A673 (cell line): Measurements from ENCODE around the gene MUSK. TPM values are rescaled to one million over a fixed set of nuclear protein-coding genes. Genes with fewer than 3 reads are reported as not detected.

Source experiments
- BruUV-seq: library from RNA; stranded (reverse); fragments of 400-500 nt; replicated peaks from 2 replicates; lab custom pipeline; 2021; lab: Mats Ljungman, UMichigan
- CTCF ChIA-PET: fragments of 300-600 bp; sonication (Branson Sonifier 250); formaldehyde crosslinking; loops from one replicate; lab custom pipeline; 2022; ENCODE audit warnings: antibody characterized with exemption; lab: Charles Lee
- POLR2A ChIA-PET: fragments of 300-600 bp; sonication (Branson Sonifier 250); formaldehyde crosslinking; loops from one replicate; lab custom pipeline; 2022; ENCODE audit warnings: antibody characterized with exemption; ENCODE audit not compliant: low non-redundant PET; lab: Charles Lee
- DNase-seq: peaks from one replicate; pipeline ENCODE4 v3.0.0-alpha.2; 2015; ENCODE audit warnings: low spot score
- H3K27ac ChIP-seq: fragments of 200-600 bp; sonication (generic); 2 replicates; pipeline ENCODE4 v1.5.1; 2016; ENCODE audit warnings: mixed run types, low read depth, mild to moderate bottlenecking, mixed read lengths, antibody characterized with exemption, low read length; ENCODE audit not compliant: poor library complexity, severe bottlenecking
- H3K27me3 ChIP-seq: fragments of 200-600 bp; sonication (generic); replicated peaks from 2 replicates; pipeline ENCODE4 v1.6.1; 2017; ENCODE audit warnings: mixed run types, low read depth, mild to moderate bottlenecking, mixed read lengths, antibody characterized with exemption, low read length; ENCODE audit not compliant: insufficient read depth, poor library complexity
- H3K36me3 ChIP-seq: fragments of 200-600 bp; sonication (generic); 2 replicates; pipeline ENCODE4 v1.6.1; 2016; ENCODE audit warnings: mixed run types, mild to moderate bottlenecking, mixed read lengths, antibody characterized with exemption, low read length; ENCODE audit not compliant: insufficient read depth, poor library complexity, severe bottlenecking
- H3K4me1 ChIP-seq: fragments of 200-600 bp; sonication (generic); 2 replicates; pipeline ENCODE4 v1.6.1; 2017; ENCODE audit warnings: mixed run types, mild to moderate bottlenecking, mixed read lengths, antibody characterized with exemption, low read length; ENCODE audit not compliant: insufficient read depth, poor library complexity, severe bottlenecking
- H3K4me3 ChIP-seq: fragments of 200-600 bp; sonication (generic); 2 replicates; pipeline ENCODE4 v1.5.1; 2016; ENCODE audit warnings: low read depth, mixed run types, mild to moderate bottlenecking, mixed read lengths, low read length; ENCODE audit not compliant: poor library complexity, severe bottlenecking
- H3K9me3 ChIP-seq: fragments of 200-600 bp; sonication (generic); 2 replicates; pipeline ENCODE4 v1.6.1; 2016; ENCODE audit warnings: mixed run types, low read depth, mild to moderate bottlenecking, mixed read lengths, antibody characterized with exemption, low read length; ENCODE audit not compliant: poor library complexity, severe bottlenecking
- EZH2 ChIP-seq: fragments of 200-600 bp; sonication (generic); IDR thresholded peaks from 2 replicates; pipeline ENCODE4 v1.6.1; 2017; ENCODE audit warnings: borderline replicate concordance, low read depth, mild to moderate bottlenecking, mixed read lengths, antibody characterized with exemption, low read length; ENCODE audit not compliant: poor library complexity, severe bottlenecking
- intact Hi-C: fragments of 100-400 bp; cut with micrococcal nuclease; formaldehyde crosslinking; loops from one replicate; pipeline ENCODE4 v1.10.0; 2022; ENCODE audit not compliant: unreplicated experiment
- total RNA-seq: library from RNA; stranded (reverse); gene quantifications from 2 replicates; pipeline ENCODE4 v1.2.3, GENCODE V29; 2021
- TF ChIP-seq, protein P1 (sequence below): fragments of 300-800, 200-600 bp; sonication (generic); conservative IDR thresholded peaks from 2 replicates; pipeline ENCODE4 v1.5.1; 2017; ENCODE audit warnings: low read depth, mild to moderate bottlenecking, antibody characterized with exemption, low read length, moderate library complexity, mixed read lengths

Gene MUSK
- total RNA-seq, 1 experiment from 2014 or later: not detected

GRCh38 chr9:110750272-110750671 lies 81.7 kb downstream of the MUSK start:
- intact Hi-C loops: no loop called here
- ChIA-PET CTCF (no interaction called here), POLR2A (no interaction called here)
- no peak for DNase-seq
- Histone ChIP-seq H3K27me3 (no peaks in the 10 kb centered on the region), H3K9me3 (no peaks in the 10 kb centered on the region), H3K36me3 (no peaks in the 10 kb centered on the region), H3K4me3 (no peak overlapping the region), H3K27ac (no peak overlapping the region), H3K4me1 (peaks cover 7% of the 10 kb centered on the region)
- BruUV-seq: no TSS peak
- TF ChIP-seq, protein P1, sequence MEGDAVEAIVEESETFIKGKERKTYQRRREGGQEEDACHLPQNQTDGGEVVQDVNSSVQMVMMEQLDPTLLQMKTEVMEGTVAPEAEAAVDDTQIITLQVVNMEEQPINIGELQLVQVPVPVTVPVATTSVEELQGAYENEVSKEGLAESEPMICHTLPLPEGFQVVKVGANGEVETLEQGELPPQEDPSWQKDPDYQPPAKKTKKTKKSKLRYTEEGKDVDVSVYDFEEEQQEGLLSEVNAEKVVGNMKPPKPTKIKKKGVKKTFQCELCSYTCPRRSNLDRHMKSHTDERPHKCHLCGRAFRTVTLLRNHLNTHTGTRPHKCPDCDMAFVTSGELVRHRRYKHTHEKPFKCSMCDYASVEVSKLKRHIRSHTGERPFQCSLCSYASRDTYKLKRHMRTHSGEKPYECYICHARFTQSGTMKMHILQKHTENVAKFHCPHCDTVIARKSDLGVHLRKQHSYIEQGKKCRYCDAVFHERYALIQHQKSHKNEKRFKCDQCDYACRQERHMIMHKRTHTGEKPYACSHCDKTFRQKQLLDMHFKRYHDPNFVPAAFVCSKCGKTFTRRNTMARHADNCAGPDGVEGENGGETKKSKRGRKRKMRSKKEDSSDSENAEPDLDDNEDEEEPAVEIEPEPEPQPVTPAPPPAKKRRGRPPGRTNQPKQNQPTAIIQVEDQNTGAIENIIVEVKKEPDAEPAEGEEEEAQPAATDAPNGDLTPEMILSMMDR: no peak
- no peak for TF ChIP-seq EZH2

GRCh38 chr9:110751971-110752370 lies 83.4 kb downstream of the MUSK start:
- H3K27ac ChIP-seq: no peak overlapping the region

DNA sequence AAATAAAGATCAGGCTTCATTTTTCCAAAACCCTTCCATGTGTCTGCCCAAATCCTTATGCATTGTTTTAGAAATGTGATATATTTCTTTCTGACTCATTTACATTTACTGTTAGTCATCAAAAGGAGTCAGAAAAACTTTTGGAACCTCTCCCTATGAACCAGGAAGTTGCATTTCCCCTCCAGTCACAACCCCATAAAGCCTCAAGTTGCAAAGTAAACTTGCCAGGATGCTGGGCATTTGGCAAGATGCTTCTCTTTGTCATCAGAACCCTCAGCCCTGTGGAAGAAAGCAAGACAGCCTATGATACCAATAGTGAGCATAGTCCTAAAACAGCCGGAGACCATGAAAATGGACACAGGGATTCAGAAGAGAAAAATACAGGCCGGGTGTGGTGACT lies 84.2 kb downstream of the MUSK start:
- Histone ChIP-seq H3K27me3 (no peaks in the 10 kb centered on the region), H3K36me3 (no peaks in the 10 kb centered on the region), H3K9me3 (no peaks in the 10 kb centered on the region), H3K4me3 (no peak overlapping the region), H3K4me1 (peaks cover 7% of the 10 kb centered on the region), H3K27ac (no peak overlapping the region)
- no TSS peak for BruUV-seq
- peak; percentile 80 for DNase-seq
- TF ChIP-seq EZH2: no peak
- TF ChIP-seq, protein P1: no peak
- intact Hi-C loops: no loop called here
- CTCF ChIA-PET: no interaction called here
- POLR2A ChIA-PET: no interaction called here

More at GRCh38 chr9:110751971-110752370, 83.4 kb downstream of the MUSK start:
- ChIA-PET CTCF (no interaction called here), POLR2A (no interaction called here)
- DNase-seq: no peak
- TF ChIP-seq, protein P1: no peak
- TF ChIP-seq EZH2: no peak
- H3K4me3 ChIP-seq: no peak overlapping the region
- no TSS peak for BruUV-seq
- intact Hi-C loops: no loop called here
- H3K9me3 ChIP-seq: no peaks in the 10 kb centered on the region
- peaks cover 7% of the 10 kb centered on the region for H3K4me1 ChIP-seq
- H3K27me3 ChIP-seq: no peaks in the 10 kb centered on the region
- no peaks in the 10 kb centered on the region for H3K36me3 ChIP-seq
